Measurements from ENCODE around the gene RAPGEF5.

RAPGEF5 gene

GRCh38 chr7:22331704-22332103, 25.2 kb downstream of the RAPGEF5 start:
- no peak for TF ChIP-seq CTCF (IDR thresholded peaks at IDR 0.05; ENCODE audit: low read depth, low read length)
- peak in 1 of 2 donors; percentile 54 for DNase-seq (ENCODE audit: low read depth in 2 of 2)

GRCh38 chr7:22330903-22331302, 26.1 kb downstream of the RAPGEF5 start:
- TF ChIP-seq CTCF (IDR thresholded peaks at IDR 0.05; ENCODE audit: low read depth, low read length), result no peak
- no peak for DNase-seq (ENCODE audit: low read depth in 2 of 2)
- H3K4me3 ChIP-seq (replicated peaks in 1 of 2; ENCODE audit: low read depth in 2 of 2, low read length in 2 of 2), result no peak overlapping the region

More at GRCh38 chr7:22331704-22332103, 25.2 kb downstream of the RAPGEF5 start:
- H3K4me3 ChIP-seq (replicated peaks in 1 of 2; ENCODE audit: low read depth in 2 of 2, low read length in 2 of 2), result no peak overlapping the region

GRCh38 chr7:22329816-22330524, 27.0 kb downstream of the RAPGEF5 start:
- no peak for TF ChIP-seq CTCF (IDR thresholded peaks at IDR 0.05; ENCODE audit: low read depth, low read length)
- no peak overlapping the region for H3K4me3 ChIP-seq (replicated peaks in 1 of 2; ENCODE audit: low read depth in 2 of 2, low read length in 2 of 2)
- no peak for DNase-seq (ENCODE audit: low read depth in 2 of 2)

- TF ChIP-seq CTCF (IDR thresholded peaks at IDR 0.05; ENCODE audit: low read depth, low read length), result no peak
- no peak overlapping the region for H3K4me3 ChIP-seq (replicated peaks in 1 of 2; ENCODE audit: low read depth in 2 of 2, low read length in 2 of 2)
- no peak for DNase-seq (ENCODE audit: low read depth in 2 of 2)
Observed at GRCh38 chr7:22326181-22326580, 30.8 kb downstream of the RAPGEF5 start.

- no peak overlapping the region for H3K4me3 ChIP-seq (replicated peaks in 1 of 2; ENCODE audit: low read depth in 2 of 2, low read length in 2 of 2)
- no peak for TF ChIP-seq CTCF (IDR thresholded peaks at IDR 0.05; ENCODE audit: low read depth, low read length)
- no peak for DNase-seq (ENCODE audit: low read depth in 2 of 2)
Observed at GRCh38 chr7:22325671-22326070, 31.3 kb downstream of the RAPGEF5 start.

GRCh38 chr7:22323714-22324113, 33.2 kb downstream of the RAPGEF5 start:
- no peak for TF ChIP-seq CTCF (IDR thresholded peaks at IDR 0.05; ENCODE audit: low read depth, low read length)
- H3K4me3 ChIP-seq (replicated peaks in 1 of 2; ENCODE audit: low read depth in 2 of 2, low read length in 2 of 2), result no peak overlapping the region
- no peak for DNase-seq (ENCODE audit: low read depth in 2 of 2)

- peak in 1 of 2 donors; percentile 5 for DNase-seq (ENCODE audit: low read depth in 2 of 2)
- TF ChIP-seq CTCF (IDR thresholded peaks at IDR 0.05; ENCODE audit: low read depth, low read length), result no peak
- H3K4me3 ChIP-seq (replicated peaks in 1 of 2; ENCODE audit: low read depth in 2 of 2, low read length in 2 of 2), result no peak overlapping the region
Observed at GRCh38 chr7:22320416-22320815, 36.5 kb downstream of the RAPGEF5 start.
